Measurements from ENCODE around the gene ZKSCAN8.

Gene ZKSCAN8

DNA sequence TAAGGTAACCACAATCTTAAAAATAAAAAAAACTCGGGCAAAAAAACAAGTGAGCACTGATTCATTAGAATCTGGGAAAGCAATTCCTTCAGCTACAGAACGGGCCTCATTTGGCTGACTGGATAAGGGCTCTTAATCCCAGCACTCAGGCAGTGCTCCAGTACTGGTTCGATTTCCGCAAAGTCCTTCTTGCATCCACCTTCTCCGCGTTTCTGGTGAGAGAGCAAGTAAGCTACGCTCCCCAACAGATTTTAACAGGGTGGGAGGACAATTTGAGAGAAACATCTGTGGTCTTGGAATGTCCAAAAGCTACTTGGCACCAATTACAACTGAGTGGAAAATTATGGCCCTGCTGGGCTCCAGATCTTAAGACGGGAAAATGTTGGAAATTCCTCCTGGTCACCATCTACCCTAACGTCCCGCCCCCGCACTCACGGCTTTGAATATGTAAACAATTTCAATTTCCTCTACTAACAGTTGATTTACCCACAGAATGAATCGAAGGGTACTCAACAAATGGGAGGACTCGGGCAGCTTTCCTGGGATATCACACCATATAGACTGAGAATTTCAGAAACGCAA lies 65.3 kb downstream of the ZKSCAN8 start:
- no peak for DNase-seq (ENCODE audit: low spot score)

DNA sequence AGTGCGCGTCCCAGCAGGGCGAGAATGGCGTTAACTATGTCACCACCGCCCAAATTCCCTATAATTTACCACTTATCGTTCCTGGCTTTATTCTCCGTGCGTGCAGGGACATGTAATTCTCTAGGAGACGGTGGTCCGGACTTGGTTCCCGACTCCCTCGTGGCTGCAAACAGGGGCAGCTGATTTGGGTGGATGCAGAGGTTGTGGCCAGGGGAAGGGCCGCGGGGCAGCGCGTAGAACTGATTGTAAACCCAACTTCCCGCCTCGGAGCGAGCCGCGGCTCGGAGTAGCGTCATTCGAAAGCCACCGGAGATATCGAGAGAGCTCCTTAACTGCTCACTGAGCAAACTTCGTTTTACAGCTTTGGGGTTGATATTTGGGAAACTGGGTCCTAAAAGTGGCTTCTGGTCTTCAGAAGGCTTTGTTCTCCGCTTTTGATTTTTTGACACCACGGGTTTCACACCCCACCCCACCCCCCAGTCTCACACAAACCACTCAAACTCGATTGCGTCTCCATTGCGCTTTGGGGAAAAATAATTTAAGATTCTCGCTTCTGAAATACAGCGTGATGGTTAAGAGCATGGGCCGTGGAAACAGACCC lies 65.9 kb downstream of the ZKSCAN8 start:
- no peak for DNase-seq (ENCODE audit: low spot score)

DNA sequence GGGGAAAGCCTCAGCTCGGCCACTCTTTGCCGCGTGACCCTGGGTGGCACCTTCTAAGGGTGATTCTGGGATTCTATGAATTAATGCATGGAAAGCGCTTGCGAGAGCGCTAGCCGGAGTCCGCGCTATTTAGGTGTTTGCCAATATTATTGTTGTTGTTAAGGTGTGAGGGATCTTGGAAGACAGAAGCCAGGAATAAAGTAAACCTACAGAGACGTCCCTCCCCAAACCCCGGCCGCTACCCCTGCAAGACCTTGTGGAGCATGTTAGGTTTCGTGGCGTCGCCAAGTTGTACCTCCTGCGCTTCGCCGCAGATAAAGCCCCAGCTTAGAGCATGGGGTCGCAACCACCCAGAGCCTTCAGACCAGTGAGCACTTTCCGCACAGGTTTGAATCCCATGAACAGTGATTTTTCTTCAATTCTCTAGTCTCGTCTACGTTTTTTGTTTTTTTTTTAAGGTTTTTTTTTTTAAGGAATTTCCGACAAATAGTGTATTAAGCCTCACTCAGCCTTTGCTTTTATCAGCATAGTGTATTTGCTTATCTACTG lies 66.5 kb downstream of the ZKSCAN8 start:
- DNase-seq (ENCODE audit: low spot score): no peak
